Activated T-cell treated with anti-CD3 and anti-CD28 coated beads, Interleukin-2, amount 50 U/mL, for 48 hours (primary cell): Measurements from ENCODE around the gene ATXN7L1.
A peak's percentile ranks its signal among the peaks of the same experiment; 100 is the strongest.
"Not testable (repeated sequence)": the region's sequence is repeated elsewhere in the genome, so short reads cannot be mapped to it uniquely, and the experiment has no call there.

Experiments
- DNase-seq, 2 experiments: peaks; one replicate each; pipeline ENCODE4 v3.0.0-alpha.2; 2020

ATXN7L1 gene

DNA sequence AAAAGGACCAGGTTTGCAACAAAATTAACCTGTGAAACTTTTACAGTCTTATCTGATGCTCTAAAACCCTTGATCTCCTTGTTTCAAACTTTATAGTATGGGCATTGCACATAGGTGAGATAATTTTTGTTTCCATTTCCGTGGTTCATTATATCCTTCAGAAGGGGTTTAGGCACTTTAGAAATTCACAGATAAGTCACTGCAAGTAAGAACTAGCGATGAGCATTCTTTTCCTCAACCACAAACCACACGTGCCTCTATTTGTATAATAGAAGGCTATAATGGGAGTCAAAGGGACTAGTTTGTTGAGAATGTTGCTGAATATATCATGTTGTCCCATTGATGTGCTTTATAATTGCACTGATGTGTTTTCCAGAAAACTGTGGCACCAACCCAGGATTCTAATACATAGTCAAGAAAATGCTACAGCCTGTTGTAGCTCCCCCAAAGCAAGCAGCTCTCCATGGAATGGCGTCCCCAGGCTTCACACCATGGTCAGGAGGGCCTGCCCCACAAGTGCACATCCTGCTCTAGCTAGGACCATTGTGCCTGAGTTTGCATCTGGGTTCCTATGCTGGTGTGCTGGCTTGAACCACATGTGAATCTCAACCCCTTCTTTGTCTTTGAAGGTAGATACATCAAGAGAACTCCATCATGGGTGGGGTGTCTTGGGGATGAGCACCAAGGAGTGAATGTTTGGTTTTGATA, 14.0 kb upstream of the ATXN7L1 start:
- peak; percentile 30 to 37 for DNase-seq

DNA sequence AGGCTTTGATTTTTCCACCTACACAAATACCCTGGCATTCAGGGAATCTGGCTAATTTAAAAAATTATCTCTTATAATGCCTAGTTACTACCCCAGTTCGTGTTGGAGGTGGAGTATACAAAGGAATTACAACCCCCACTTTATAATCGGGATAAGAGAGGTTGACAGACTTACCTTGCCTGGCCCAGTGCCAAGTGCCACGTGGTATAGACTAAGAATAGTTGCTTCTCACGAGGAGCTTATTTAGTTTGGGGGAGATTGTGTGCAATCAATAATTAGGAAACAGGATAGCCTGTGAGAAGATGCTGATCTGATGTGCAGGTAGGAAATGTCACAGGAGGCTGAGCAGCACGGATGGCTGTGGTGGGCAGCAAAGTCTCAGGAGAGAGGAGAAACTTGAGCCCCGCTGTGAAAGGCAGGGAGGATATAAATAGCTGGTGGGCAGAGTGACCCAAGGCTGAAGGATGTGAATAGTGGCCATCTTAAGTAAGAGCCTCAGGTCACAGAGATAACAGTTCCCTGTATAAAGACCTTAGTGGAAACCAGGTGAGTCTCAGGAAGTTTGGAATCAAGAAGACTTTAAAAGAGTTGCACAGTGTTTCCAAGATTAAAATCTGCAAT, 11.3 kb upstream of the ATXN7L1 start:
- DNase-seq = no peak

DNA sequence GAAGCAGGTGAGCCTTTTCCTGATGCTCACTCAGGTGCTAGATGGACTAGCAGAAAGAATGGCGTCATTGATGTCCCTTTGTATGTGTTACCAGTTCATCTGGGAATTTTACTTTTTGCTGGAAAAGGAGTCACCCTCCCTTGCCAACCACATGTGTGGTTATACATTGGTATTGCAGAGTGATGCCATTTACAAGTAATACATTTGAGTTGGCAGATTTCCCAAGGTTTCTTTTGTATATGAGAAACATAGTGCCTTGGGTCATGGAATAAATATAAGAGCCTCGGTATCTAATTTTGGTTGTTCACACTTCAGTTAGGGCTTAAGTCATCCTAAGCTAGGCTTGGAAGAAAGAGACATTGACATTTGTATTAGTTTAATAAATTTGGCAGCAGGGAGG, 10.4 kb upstream of the ATXN7L1 start:
- no peak for DNase-seq

DNA sequence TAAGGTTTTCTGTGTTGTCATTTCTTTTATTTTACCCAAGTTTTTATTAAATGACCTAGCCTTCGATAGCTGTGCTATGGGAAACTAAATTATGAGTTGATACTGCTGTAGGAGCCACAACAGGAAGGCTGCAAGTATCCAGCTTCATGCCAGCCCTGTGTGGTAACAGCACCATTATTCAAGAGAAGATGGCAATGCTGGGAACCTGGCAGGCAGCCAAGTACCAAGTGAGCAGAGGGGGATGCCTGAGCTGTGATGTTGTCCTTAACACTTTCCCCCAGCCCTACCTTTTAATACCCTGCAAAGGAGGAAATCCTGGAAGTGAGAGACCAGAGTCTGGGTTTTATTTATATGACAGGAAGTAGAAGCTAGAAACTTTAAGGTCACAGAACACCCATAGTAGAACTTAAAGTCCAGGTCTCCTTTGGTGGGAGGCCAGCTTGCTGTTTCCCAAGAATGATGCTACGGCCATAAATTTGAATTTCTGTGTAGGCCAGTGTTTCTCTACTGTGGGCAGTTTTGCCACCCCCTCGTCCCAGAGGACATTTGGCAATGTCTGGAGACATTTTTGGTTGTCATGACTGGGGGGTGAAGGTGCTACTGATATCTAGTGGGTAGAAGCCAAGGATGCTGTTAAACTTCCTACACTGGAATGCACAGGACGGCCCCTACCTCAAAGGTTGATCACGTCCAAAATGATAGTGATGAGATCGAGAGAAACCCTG, 9.2 kb upstream of the ATXN7L1 start:
- DNase-seq = no peak

DNA sequence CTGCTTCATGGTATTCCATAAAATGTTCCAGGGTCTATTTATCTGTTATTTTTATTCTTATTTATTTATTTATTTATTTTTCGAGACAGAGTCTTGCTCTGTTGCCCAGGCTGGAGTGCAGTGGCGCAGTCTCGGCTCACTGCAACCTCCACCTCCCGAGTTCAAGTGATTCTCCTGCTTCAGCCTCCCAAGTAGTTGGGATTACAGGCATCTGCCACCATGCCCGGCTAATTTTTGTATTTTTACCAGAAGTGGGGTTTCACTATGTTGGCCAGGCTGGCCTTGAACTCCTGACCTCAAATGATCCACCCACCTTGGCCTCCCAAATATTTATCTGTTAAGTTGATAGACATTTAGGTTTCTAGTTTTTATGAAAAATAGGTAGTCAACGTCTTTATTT, 6.8 kb upstream of the ATXN7L1 start:
- not testable (repeated sequence) for DNase-seq

DNA sequence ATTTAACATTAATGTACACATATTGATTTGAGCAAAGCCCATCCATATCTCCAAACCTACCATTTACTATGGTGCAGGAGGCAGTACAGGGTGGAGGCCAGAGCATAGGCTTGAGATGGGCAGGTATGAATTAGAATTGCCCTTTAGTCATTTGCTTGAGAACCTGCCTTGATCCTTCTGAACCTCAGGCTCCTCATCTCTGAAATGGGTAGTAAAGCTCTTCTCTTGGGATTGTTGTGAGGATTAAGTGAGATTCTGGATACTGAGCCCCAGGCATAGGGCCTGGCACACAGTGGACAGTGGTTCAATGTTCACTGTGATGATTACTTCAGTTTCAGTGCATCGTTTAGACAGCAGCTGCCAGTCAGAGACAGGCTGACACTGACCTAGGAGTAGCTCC, 5.0 kb upstream of the ATXN7L1 start:
- DNase-seq = no peak

DNA sequence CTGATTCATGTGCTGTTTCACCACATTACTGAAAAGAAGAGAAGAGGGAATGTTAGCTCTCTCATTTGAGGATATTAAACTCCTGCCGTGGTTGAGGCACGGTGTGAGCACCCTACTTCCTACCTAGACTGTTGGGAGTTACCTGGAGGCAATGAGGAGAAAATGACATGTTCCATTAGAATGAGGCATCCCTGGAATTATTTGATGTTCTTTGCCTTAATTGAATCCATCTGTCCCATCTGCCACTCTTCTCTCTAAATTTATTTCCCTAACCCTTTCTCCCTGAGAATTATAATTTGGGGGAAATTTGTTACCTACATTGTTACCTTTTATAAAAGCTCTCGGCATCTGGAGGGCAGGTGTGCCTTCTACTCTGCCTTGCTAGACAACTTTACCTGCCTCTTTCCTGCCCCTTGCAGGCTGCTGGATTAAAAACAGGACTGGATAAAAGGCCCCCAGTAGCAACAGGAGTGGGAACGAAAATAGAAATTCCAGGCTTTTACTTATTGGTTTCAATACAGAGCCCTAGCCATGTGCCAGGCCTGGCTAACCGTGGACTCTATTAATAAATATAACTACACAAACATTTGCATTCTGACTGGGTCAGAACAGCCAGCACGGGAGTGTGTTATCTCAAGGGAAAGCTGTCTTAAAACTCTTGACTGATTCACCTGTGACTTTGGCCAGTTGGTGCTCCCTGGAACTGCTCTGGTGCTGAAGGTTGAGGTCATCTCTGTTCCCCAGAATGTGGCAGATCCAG, 4.4 kb upstream of the ATXN7L1 start:
- DNase-seq = no peak

DNA sequence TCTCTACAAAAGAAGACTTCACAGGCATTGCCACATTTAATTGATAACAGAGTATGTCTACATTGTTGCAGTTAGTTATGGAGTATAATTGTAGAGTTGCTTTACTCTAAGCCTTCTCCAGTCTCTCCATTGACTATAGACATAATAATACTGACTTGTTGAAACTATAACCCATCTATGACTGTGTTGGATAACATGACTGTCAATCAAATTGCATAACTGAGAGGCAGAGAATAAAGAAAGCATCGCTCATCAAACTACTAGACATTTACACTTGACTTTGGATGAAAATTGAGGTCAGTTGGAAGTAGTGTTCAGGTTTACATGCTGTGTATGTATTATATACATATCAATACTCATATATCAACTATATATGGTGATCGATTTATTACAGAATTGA, 3.4 kb upstream of the ATXN7L1 start:
- no peak for DNase-seq

DNA sequence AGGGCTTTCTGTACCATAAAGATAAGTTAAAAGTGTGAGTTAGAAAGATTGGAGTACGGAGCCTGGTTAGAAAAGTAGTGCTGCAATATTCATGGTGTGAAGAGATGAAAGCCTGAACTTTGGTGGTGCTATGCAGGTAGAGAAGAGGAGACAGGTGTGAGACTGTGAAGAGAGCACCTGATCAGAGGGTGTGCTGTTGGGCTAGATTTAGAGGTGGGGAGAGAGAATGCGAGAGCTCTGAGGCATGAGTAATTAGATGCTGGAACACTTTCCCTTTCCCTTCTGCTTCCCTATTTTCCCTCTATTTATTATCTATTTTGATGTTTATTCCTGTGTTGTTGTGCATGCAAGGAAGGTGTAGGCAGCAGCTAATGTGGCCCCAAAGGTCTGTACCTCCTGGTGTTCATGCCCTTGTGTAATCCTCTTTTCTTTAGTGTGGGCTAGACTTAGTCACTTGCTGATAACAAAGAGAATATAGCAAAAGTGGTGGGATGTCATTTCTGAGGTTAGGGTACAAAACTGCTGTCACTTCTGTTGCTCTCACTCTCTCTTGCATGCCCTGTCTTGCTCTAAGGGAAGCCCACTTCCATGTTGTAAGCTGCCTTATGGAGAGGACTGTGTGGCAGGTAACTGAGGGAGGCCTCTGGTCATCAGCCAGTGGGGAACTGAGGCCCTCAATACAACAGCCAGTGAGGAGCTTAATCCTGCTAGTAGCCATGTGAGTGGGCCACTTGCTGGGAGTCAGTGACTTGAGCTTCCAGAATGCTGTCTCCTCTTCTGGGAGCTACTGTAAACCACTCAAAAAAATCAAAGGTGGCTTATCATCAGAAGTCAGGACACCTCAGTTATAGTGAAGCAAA, 2.6 kb upstream of the ATXN7L1 start:
- DNase-seq = no peak

DNA sequence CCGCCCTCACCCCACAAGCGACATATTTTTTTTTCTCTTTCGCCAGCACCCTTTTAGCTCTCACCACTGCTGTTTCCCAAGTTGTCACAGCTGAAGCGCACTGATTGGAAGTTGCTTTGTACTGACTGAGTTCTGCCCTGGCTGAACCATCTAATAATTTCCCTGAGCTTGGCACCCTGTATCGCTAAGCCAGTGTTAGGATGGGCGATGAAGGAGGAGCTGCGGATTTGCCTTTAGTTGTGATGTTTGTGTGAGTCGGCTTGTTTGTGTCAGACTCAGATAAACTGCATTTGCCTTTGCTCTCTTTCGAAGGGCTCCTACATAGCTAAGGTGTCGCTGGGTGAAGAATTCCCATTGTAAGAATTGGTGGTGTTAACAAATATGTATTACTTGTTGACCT, 1.3 kb upstream of the ATXN7L1 start:
- no peak for DNase-seq

DNA sequence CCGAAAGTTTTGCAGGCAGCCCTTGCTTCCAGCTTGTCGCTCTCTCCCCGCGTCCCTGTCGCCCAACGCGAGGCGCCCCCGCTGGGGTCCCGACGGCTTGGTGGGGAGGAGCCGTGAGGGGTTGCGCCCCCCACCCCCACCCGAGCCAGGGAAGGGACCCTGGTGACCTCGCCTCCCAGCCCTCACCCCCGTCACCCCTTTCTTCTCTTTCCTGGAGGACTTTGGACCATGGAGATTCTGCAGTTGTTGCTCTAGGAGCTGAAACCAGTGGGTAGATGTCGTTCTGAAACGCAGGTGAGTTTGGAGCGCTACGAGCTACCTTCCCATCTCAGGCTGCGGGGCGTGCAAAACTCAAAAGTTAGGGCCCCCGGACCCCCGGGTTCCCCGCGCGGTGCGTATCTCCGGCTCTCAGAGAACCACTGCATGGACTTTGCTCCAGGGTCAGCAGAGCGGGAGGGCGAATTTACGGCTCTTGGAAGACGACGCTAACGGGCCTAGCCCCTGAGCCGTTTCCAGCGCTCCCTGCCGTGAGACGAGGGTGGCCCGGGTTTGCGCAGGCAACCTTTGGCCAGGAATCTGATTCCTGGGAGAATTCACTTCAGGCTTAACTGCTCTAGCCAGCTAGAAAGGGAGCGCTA, 684 bp upstream of the ATXN7L1 start:
- peak; percentile 42 to 43 for DNase-seq

DNA sequence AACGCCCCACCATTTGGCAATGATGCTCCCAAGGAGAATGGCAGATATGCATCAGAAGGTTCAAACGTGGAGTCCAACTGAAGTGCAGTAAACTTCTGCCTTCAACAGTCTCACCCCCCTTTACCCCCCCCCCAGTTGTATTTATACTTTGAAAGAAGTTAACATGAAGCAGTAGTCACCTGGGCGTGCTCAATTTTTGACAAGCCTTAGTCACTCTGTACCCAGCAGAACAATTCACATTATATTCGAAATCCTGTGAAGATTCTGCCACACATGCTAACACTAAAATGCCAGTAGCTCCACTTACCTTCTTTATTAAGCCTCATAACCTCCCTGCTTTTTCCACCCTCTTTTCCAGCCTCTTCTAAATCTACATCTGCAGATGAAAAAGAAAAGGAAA, 894 bp downstream of the ATXN7L1 start:
- DNase-seq = no peak

DNA sequence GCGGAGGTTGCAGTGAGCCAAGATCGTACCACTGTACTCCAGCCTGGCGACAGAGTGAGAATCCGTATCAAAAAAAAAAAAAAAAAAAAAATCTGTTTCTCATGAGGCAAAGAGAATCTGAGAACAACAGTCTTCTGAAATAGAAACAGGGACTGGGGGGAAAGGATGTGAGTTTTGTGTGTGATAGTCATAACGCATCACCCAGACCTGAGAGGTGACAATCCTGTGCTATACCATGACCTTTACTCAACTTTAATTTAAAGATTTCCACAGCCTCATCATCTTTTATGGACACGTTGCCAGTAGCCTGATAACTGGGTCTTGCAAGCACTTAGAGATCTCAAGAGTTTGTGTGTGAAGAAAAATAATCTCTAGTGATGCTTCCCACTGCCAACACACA, 2.3 kb downstream of the ATXN7L1 start:
- DNase-seq = no peak

DNA sequence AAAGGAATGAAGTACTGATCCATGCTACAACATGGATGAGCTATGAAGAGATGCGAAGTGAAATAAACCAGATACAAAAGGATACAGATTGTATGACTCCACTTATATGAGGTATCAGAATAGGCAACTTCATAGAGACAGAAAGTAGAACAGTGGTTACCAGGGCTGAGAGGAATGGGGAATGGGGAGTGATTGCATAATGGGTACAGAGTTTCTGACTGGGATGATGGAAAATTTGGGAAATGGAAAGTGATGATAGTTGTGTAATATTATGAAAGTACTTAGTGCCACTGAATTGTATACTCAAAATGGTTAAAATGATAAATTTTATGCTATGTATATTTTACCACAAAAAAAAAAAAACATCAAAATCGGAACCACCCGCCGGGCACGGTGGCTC, 3.9 kb downstream of the ATXN7L1 start:
- no peak for DNase-seq

DNA sequence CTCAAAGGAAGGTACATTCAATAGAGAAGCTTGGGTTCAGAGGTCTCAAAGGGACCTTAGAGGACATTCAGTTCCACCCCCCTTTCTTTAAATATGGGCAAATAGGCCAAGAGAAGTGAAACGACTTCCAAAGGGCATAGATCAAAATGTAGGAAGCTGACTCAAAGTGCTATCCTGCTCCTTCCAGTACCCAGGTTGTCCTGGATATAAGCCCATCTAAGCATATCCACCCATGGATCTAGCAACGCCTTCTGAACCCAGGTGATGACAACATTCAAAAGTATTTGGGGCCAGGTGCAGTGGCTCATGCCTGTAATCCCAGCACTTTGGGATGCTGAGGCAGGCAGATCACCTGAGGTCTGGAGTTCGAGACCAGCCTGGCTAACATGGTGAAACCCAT, 5.3 kb downstream of the ATXN7L1 start:
- no peak for DNase-seq

DNA sequence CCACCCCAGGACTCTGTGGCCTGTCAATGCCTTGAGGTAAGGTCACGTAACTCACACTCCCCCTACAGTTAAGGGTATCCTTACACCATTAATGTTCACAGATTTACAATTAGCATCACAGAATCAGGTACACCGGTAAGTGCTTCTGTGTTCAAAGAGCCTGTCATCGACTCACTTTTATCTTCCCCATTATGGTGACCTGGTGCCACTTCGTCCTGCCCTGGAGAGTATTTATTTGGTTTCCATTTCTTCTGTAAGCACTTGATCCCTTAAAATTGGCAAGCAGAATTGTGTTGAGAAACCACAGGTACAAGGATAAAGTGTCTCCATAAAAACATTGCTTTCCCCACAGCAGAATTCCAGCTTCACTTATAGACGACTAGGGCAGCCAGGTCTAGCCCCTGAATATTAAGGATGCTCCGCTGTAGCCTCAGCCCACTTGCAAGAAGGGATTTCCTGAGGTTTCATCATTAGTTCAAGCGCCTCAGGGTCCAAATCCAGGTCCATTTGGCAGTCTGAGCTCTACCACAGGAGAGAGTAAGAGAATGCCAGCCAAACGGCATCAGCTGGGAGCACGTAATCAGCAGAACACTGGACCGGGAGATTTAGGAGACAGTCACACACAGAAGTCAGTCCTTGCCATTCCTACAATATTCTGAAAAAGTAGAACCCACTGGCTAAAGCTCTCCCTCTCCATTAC, 10.1 kb downstream of the ATXN7L1 start:
- no peak for DNase-seq

DNA sequence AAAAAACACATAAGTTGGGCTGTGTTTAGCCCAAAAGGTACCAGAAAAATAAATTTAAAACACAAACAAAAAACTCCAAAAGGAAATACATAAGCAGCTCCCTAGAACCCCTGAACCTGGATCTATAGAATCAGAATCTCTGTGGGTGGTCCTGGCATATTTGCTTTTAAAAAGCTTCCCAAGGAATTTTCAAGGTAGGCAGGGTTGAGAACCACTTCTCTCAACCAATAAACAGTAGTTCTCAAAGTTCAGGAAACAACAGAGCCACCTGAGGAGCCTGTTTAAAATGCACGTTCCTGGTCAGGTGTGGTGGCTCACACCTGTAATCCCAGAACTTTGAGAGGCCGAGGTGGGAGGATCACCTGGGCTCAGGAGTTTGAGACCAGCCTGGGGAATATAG, 12.5 kb downstream of the ATXN7L1 start:
- DNase-seq = no peak

DNA sequence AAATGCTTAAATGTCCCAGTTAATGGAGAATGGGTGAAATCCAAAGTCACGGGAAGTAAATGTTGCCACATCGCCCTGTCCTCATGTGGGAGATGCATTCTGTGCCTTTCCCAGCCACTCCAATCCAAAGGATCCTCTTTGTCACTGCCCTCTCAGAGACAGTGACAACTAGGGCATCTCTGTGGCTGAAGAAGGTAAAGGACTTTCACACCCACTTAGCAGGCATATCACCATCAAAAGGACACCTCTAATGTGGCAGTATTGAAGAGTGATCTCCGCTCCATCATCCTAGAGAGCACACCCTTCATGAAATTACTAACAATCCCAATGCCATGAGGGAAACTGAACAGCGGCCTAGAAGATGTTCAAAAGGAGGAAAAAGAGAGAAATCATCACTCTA, 13.6 kb downstream of the ATXN7L1 start:
- no peak for DNase-seq

DNA sequence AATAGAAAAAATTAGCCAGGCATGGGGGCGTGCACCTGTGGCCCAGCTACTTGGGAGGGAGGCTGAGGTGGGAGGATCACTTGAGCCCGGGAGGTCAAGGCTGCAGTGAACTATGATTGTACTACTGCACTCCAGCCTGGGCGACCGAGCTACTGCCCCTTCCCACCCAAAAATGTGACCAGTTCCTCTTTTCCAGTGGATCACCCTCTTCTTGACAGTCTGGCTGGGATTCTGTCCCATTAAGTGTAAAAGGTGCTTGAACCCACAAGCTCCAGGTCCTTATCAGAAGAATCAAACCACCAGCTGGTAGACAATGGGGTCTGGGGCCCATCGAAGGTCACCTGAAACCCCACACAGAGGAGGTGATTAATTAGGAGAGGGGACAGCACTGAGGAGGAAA, 14.1 kb downstream of the ATXN7L1 start:
- no peak for DNase-seq

DNA sequence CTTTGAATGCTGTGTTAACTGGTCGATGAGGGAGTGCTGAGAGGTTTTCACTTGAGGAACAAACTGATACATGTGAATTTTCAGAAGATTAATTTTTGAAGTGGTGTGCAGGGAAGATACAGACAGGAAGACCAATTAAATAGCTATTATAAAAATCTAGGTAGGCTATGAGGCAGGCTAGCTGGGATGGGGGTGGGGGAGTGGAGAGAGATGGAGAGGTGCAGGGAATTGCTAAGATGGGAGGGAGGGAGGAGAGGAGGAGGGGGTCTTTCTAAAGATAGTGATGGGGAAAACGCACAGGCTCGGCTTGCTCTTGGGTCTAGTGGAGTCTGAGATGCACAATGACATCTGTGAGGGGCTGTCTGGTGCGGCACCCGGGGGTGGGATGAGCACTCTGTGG, 15.2 kb downstream of the ATXN7L1 start:
- no peak for DNase-seq

DNA sequence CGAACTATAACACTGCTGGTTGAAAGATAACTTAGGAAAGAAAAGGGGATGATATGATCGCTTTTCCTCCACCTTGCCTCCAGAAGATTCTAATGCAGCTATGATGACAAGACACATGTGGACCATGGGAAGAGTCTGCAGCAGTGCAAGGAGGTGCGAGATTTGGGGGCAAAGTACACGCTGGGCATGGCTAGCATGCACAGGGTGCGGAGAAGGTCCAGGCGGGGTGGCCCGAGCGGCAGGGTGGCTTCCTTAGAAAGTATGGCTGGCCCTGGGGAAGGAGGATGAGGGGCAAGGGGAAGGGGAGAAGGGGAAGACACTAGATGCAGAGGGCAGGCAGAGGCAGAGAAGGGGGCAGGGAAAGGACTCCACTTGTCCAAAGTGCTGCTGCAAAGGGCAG, 15.6 kb downstream of the ATXN7L1 start:
- no peak for DNase-seq
